HG03280 (cell line): ENCODE data around the gene ACAT2.
"Not testable (repeated sequence)": the region's sequence is repeated elsewhere in the genome, so short reads cannot be mapped to it uniquely, and the experiment has no call there.

Experiments
- ATAC-seq: cut with Tn5 transposase; IDR thresholded peaks from one replicate; pipeline ENCODE4 v1.9.1; 2021; ENCODE audit warnings: mild to moderate bottlenecking, moderate library complexity; ENCODE audit not compliant: unreplicated experiment

ACAT2 gene

DNA sequence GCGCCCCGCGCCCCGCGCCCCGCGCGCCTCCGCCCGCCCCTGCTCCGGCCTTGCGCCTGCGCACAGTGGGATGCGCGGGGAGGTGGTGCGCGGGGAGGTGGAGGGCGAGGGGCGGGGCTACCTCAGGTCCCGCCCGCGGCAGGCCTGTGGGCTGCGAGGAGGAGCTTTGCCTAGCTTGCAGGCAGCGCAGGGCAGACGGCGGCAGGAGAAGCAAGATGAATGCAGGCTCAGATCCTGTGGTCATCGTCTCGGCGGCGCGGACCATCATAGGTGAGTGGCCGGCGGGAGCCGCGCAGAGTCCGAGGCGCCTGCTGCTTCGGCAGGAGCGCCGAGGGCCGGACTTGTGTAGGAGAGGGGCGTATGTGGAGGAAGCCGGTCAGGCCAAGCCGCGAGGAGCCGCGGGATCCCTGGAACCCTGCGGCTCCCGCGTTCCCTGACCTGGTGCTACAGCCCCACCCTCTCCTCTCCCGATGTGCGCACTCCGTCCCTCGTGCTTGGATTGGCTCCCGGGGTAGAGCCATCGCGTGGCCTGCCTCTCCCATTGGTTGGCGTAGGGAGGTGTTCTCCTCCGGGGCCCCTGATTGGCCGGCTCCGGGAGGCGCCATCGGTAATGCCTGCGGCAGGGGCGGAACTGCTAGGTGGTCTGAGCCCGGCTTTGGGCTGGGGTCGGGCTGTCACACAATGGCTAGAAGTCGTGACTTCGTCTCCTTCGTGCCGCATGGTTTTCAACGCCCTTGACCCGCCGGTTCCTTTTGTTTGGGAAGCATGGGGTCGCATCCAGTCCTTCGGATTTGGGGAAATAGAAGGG is at the start of gene ACAT2:
Gene ACAT2, plus strand, starts transcription at position 173 of the 808 bp plus-strand sequence. Its CDS starts 43 bp downstream, at position 216.
- ATAC-seq, result peak; percentile 97

DNA sequence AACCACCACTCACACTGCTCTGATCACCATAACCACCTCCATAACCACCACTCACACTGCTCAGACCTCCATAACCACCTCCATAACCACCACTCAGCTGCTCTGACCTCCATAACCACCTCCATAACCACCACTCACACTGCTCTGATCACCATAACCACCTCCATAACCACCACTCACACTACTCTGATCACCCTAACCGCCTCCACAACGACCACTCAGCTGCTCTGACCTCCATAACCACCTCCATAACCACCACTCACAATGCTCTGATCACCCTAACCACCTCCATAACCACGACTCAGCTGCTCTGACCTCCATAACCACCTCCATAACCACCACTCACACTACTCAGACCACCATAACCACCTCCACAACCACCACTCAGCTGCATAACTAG is 49.5 kb upstream of the ACAT2 start:
- not testable (repeated sequence) for ATAC-seq

DNA sequence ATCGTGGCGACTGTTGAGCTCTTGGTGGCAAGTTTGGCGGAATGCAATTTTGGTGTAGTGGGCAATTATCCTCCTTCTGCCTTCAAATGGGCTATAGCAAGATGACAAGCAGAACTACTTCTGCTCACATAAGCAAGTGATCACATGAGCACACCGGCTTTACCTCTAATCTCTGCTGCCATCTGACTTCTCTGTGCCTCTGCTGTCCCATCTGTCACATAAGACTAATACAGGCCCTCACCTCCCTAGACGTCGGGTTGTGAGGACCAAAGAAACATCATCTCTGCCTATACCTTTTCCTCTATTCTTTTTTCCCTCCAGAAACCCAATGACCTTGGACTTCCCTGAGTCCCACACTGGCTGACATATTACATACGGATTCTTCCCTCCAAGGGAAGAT is 47.9 kb upstream of the ACAT2 start:
- ATAC-seq, result no peak

DNA sequence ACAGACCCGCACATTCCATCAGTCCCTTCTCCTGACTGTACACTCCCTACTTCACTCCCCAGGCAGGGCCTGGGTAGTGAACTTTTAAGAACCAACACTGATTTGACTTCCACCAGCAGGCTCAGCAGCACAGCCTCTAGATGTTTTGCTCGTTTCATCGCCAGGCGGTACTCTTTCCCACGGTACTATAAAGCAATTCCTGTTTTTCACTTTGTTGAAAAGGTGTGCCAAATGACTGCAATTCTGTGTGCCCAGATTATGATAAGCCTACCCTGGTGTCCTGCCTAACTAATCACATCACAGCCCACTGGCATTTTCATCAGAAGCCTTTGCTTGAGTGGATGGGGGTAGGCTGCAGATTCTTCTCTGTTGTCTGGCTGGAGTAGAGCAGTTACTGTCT is 47.4 kb upstream of the ACAT2 start:
- ATAC-seq, result no peak

DNA sequence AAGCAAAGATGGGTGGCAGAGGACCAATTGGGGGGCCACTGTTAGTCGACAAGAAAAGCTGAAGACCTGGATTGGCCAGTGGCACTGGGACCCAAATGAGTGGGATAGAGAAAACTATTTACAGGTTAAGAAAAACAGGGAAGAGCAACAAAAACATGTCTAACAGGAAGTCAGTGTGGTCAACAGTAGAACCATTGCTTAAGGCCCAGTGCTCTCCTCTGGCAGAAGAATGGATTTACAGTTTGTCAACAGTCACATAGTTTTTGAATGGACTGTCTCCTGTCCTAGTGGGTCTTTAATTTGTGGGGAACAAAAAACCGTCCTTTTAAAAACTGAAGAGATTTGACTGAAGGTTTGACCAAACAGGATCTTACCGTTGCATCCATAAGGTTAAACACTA is 46.7 kb upstream of the ACAT2 start:
- ATAC-seq, result no peak

DNA sequence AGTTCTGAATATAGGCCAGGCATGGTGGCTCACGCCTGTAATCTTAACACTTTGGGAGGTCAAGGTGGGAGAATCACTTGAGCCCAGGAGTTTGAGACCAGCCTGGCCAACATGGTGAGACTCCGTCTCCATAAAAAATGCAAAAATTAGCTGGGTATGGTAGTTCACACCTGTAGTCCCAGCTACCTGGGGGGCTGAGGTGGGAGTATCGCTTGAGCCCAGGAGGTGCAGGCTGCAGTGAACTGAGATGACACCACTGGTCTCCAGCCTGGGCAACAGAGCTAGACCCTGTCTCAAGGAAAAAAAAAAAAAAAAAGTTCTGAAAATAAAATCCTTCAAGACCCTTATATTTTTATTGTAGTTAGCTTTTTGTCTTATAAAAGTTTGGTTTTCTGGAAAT is 46.2 kb upstream of the ACAT2 start:
- ATAC-seq, result no peak

DNA sequence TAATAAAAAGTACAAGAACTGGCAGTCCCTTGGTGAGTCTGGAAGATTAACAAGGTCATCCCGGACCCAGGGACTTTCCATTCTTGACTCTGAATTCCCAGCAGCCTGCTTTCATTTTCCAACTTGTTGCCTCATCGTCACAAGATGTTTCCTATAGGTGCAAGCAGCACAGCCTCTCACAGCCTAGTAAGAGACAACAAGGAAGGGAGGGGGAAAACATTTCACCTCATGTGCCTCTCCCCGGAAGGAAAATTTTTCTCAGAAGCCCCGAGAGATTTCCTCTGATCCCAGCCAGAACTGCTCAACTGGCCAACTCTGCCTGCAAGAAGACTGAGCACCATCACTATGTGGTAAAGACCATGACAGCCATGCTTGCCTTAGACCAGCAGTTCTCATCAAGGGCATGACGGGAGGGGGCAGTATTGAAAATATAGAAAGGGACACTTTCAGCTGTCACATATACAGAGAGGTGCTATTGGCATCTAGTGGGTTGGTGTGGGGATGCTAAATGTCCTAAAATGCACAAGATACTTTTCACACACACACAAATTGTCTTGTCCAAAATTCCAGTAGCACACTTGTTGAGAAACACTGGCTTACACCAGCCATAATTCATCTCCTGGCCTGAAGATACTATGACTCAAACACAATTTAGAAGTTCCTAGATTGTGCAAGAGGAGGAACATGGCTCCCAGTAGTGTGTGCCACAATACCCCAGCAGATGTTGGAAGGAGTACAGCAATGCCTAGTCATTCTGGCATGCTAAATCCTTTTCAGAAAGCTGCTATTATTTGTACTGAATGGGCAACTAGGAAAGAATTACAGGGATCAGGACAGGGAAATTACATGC is 45.4 kb upstream of the ACAT2 start:
- no peak for ATAC-seq

- ATAC-seq, result no peak
Observed at GRCh38 chr6:159718634-159719033, 43.2 kb upstream of the ACAT2 start.

DNA sequence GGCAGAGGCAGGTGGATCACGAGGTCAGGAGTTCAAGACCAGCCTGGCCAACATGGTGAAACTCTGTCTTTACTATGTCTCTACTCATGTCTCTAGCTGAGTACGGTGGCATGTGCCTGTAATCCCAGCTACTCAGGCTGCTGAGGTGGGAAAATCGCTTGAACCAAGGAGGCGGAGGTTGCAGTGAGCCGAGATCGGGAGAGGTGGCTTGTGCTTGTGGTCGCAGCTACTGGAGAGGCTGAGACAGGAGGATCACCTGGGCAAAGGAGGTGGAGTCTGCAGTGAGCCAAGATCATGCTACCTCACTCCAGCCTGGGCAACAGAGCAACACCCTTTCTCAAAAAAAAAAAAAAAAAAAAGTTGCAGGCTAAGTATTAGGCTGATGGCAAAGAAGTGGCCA is 42.6 kb upstream of the ACAT2 start:
- no peak for ATAC-seq

GRCh38 chr6:159720708-159721107 is 41.1 kb upstream of the ACAT2 start:
- ATAC-seq, result no peak

- ATAC-seq, result not testable (repeated sequence)
Observed at GRCh38 chr6:159721981-159722380, 39.9 kb upstream of the ACAT2 start.

DNA sequence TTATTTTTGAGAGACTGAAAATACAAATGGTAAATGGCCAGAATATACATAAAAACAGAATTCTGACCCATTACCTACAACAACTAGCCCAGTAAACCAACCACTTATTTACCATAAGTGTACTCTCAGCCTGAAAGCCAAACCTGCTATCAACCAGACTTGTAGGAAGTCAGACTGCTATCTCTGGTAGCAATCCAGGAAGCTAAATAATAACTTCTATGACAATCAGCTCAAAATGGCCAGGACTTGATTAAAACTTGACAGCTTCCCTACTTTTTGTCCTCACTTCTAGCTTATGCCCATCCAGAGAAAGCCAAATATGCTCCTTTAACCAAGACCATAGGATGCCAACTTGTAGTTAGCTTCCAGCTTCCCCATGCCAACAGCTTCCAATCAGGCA is 39.2 kb upstream of the ACAT2 start:
- no peak for ATAC-seq

DNA sequence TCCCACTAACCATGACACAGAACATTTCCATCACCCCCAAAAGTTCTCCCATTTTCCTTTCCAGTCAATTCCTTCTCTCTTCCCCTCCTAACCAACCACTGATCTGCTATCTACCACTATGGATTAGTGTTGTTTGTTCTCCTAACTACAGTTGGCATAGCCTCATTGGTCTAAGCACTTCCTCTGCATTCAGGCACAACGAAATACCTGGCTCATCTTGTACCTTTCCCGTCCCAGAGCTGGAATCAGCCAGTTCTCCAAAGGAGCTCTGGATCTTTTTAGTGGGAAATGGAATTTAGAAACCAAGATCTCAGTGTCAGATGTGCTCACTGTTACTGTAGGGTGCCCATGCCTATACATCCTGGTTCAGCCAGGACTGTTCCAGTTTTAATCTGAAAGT is 38.6 kb upstream of the ACAT2 start:
- no peak for ATAC-seq

DNA sequence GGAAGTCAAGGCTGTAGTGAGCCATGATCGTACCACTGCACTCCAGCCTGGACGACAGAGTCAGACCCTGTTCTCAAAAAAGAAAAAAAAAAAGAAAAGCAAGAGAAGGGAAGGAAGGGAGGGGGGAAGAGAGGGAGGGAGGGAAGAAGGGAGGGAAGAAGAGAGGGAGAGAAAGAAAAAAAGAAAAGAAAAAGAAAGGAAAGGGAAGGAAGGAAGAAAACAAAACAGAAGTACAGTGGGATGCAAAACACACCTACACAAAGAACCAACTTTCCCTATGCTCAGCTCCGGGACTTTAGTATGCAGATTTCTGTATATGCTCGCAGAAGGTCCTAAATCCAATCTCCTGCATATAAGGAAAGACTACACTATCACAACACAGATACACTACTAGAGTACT is 37.1 kb upstream of the ACAT2 start:
- ATAC-seq, result no peak

DNA sequence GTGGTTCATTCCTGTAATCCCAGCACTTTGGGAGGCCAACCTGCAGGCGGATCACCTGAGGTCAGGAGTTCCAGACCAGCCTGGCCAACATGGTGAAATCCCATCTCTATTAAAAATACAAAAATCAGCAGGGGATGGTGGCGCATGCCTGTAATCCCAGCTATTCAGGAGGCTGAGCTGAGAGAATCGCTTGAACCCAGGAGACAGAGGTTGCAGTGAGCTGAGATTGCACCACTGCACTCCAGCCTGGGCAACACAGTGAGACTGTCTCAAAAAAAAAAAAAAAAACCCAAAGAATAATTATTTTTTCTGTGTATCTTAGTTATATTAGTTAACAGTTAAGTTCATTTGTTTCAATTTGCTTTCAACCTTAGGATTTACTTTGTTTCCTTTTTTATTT is 36.6 kb upstream of the ACAT2 start:
- not testable (repeated sequence) for ATAC-seq

DNA sequence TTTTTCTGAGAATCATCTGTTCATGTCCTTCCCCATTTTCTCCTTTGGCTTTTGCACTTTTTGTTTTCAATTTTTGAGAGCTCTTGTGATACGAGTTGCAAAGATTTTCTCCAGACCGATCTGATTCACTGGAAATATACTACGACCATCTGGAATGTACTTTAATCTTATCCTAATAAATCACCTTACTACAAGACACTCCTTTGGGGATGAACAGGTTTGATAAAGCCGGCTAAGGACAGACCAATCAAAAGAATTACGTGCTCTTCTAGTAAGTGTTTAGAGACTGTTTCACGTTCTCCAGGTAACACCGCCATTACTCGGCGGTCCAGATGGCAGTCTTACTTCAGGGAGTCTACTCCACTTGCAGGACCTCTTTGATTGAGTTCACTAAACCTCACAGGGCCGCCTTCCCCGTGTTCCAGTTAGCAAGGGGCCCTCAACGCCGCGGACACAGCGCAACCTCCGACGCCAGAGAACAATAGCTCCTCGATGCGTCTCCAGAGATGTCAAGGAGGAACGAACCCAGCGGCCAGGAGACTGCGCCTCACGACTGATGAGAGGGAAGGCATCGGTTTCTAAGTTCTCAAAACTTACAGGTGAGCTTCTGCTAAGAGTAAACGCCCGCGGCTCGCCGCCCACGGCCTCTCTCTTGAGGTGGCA is 35.5 kb upstream of the ACAT2 start:
- no peak for ATAC-seq

GRCh38 chr6:159726918-159727716 is 34.7 kb upstream of the ACAT2 start, which contains the start of gene WTAP:
WTAP (plus strand) TSS chr6:159727506; CDS start chr6:159736266, 8,760 bp downstream.
- peak; percentile 75 for ATAC-seq

- ATAC-seq, result peak; percentile 35
Observed at GRCh38 chr6:159727717-159728445, 34.0 kb upstream of the ACAT2 start.

- no peak for ATAC-seq
Observed at GRCh38 chr6:159728531-159728964, 33.3 kb upstream of the ACAT2 start.
